Superior temporal gyrus (tissue), 1 donor: Measurements from ENCODE around the gene ZNF878.

Experiments
- DNase-seq: peaks from one replicate; pipeline ENCODE4 v3.0.0-alpha.2; 2016; ENCODE audit errors: extremely low spot score

Gene ZNF878

DNA sequence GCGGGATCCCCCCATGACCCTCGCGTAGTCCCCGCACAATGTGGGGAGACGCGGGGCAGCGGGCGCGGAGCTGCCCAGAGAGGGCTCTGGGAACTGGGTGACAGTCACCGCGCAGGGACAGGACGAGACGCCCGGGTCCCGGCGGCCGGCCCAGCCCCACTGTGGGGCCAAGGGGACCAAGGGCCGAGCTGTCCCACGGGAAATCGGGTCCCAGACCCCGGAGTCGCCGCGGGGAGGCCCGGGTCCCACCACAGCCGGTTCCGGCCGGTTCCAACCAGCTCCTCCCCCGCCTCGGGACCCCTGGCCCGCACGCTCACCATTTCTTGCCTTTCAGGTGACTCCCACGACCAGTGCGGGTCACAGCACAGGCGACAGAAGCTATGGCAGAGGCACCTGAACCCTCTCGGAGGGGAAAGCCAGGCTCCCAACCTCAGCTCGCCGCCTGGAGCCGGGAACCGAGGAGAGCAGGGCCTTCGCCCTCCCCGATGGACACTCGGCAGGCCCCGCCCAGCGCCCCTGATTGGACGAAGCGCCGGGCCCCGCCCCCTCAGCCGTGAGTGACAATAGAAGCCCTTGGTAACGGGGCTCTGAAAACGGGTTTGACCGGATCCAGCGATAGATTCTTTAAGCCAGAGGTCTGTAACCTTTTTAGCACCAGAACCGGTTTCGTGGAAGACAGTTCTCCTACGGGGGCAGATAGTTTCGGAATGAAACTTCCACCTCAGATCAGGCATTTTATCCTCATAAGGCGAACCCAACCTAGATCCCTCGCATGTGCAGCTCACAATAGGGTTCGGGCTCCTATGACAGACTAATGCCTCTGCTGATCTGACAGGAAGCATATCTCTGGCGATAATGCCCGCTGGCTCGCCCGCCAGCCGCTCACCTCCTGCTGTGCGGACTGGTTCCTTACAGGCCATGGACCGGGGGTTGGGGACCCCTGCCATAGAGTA lies 17.3 kb downstream of the ZNF878 start, which contains the start of gene ZNF433:
TSS of gene ZNF433 (minus strand) at position 460 of the 953 bp plus-strand sequence. CDS start at position 320, 140 bp downstream.
- DNase-seq = peak; percentile 94

DNA sequence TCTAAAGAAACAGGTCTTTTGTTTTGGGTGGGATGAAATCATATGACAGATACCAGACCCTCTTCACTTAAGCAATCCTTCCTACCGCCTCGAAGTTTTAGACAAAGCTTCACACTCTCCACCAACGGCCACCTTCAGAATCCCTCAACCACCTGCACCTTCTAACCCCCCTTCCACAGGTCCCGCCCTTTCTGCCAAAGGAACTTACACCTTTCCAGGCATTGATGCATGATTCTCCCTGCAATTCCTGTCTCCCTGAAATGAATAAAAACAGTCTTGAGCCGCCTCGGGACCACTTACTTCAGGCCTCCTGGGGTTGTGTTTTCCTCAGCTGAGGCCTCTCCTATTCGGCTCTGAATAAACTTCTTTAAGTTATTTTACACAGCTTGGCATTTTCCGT lies 18.1 kb downstream of the ZNF878 start:
- peak; percentile 17 for DNase-seq

DNA sequence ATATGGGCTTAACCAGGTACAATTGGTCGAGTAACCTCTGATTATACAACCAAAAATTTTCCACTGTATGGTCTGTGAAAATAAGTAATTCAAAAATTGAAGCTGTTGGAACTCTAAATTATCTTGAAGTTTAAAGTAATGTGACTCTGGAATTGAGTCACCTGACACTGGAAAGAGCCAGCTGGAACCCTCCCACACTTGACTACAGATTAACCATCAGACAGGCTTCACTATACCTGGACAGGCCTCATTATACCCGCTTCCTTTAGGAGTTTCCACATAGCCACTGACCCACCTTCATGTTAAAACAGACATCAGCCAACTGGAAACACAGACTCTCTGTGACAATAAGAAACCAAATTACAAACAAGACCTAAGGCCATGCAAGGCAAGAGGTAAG lies 18.6 kb downstream of the ZNF878 start:
- no peak for DNase-seq

DNA sequence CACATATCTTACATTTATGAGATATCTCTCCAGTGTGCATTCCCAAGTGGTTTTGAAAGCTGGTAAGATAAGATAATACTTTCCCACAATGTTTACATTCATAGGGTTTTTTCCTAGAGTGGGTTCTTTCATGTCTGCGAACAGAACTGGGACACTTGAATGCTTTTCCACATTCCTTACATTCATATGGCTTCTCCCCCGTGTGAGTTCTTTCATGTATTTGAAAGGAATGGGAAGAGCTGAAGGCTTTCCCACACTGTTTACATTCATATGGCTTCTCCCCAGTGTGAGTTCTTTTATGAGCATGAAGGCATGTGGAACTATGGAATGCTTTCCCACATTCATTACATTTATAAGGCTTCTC lies 37.0 kb downstream of the ZNF878 start:
- no peak for DNase-seq

DNA sequence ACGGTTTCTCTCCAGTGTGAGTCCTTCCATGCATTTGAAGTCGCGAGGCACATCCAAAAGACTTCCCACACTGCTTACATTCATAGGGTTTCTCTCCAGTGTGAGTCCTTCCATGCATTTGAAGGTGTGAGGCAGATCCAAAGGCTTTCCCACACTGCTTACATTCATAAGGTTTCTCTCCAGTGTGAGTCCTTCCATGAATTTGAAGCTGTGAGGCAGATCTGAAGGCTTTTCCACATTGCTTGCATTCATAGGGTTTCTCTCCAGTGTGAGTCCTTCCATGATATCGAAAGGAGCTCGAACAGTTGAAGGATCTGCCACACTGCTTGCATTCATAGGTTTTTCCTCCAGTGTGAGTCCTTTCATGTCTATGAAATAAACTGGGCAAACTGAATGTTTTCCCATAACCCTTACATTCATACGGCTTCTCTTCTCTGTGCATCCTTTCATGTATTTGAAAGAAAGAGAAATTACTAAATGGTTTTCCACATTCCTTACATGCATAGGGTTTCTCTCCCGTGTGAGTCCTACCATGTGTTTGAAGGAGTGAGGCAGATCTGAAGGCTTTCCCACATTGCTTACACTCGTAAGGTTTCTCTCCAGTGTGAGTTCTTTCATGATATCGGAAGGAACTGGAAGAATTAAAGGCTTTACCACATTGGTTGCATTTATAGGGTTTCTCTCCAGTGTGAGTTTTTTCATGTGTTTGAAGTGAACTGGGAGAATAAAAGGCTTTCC lies 37.6 kb downstream of the ZNF878 start:
- no peak for DNase-seq

DNA sequence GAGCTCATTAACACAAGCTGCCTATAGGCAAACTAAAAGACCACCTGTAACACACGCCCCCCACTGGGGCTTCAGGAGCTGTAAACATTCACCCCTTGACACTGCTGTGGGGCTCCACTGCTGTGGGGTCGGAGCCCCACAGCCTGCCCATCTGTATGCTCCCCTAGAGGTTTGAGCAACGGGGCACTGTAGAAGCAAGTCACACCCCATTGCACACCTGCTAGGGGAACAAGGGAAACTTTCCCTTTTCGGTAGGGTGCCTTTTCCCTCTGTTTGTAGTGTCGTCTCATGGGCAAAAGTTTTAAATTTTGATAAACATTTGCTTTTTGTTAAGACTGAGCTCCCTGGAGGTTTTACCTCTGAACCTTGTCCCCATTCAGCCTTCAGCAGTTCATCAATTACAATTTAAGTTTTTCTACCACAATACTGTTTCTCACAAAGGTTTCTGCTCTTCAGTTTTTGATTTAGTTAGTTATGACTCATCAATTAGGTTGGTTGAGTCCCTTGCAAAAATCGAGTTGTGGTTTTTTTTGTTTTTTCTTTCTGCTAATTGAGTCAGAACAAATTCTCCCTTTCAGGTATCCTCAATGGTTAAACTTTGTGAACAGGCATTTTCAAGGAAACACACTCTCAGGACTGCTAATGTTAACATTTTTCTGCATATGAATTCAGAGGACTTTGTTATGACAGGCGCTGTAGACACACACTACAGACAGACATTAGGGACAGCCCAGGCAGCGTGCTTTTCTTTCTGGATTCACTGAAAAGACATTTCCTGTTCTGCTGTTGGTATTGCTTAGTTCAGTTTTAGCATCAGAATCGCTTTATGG lies 52.4 kb downstream of the ZNF878 start:
- no peak for DNase-seq

DNA sequence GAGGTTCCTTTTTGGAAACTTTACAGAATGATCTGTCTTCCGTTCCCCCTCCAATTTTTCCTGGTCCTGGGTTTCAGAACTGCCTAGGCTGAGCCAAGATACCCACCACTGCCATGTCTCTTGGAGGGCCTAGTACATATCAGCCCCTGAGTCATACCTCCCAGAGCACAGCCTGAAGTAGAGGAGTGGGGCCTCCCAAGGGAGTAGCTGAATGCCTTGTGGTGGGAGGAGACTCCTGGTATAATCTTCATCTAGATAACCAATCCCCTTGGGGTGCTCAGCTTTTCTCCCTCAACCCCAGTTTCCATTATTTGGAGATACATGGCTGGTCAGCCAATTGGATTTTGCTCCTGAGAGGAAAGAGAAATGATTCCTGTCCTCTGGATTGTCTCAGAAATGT lies 57.6 kb downstream of the ZNF878 start:
- DNase-seq = no peak
